HG02870 (cell line): ENCODE results near the gene ERN1.

Experiments
- ATAC-seq: cut with Tn5 transposase; IDR thresholded peaks from one replicate; pipeline ENCODE4 v1.9.1; 2021; ENCODE audit warnings: mild to moderate bottlenecking, moderate library complexity; ENCODE audit not compliant: unreplicated experiment

Gene ERN1

GRCh38 chr17:64006361-64007088 lies 123.4 kb downstream of the ERN1 start:
- ATAC-seq: no peak

DNA sequence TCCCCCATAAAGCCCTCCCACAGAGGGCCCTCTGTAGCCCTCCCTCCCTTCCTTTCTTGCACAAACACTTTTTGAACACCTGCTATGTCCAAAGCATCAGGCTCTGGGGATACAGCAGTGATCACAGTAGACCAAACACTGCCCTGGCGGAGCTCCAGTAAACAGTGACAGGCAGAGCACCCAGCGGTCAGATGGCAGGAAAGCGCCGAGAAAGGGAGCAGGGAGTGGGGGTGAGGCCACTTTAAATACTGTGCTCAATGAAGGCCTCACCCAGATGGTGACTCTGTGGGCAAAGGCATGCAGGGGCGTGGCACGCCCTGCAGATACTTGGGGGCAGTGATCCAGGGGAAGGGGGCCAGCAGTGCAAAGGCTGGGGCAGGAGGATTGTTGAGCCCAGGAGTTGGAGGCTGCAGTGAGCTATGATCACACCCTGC lies 124.2 kb downstream of the ERN1 start:
- no peak for ATAC-seq

- ATAC-seq: no peak
These were observed 124.8 kb downstream of the ERN1 start for GRCh38 chr17:64004903-64005733.

DNA sequence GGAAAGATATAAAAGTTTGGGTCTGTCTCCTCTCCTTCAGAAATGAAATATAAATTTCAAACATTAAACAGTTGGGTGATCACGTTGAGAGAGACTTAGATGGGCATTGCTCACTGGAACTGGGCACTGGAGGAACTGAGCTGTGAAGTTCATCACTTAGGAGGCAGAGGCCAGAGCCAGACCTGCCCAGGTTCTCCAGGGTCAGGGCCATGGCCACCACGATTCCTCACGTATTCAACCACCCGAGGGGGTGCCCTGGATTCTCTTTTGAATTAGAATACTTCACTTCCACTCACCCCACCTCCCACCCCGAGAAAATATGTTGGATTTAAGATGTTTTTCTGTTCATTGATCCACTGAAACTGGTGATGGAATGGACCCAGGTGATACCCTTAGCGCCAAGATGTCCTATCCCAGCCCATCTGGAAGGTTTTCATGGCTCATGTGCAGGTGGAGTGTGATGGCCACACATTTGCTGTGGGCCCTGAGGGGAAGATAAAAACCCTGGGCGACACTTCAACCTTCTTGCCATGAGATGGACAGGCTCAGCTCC lies 125.7 kb downstream of the ERN1 start:
- no peak for ATAC-seq

DNA sequence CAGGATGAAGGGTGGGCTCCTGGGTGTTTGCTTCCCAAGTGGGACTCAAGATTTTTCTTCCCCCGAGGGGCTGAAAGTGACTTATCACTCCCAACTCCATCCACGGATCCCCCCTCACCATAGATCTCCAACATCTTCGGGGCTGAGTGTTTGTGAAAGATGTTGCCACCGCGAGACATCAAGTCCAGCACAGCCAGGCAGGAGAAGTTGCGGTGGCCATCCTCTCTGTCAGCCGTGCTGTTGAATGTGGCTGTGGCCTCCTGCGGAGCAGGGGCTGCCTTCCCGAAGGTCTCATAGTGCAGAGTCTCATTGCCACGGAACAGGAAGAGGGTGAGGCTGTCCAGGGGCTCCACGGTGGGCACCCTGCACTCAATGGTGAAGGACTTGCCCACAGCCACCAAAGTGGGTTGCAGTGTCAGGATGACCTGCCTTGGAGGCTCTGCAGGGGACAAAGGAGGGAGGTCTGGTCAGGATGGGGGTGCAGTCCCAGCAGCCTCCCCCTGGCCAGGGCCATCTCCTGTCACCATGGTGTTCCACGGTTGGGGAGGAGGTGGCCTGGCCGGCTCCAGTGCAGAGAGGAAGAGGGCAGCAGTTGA lies 126.3 kb downstream of the ERN1 start:
- no peak for ATAC-seq

- ATAC-seq: no peak
These were observed 127.1 kb downstream of the ERN1 start for GRCh38 chr17:64002658-64003525.

DNA sequence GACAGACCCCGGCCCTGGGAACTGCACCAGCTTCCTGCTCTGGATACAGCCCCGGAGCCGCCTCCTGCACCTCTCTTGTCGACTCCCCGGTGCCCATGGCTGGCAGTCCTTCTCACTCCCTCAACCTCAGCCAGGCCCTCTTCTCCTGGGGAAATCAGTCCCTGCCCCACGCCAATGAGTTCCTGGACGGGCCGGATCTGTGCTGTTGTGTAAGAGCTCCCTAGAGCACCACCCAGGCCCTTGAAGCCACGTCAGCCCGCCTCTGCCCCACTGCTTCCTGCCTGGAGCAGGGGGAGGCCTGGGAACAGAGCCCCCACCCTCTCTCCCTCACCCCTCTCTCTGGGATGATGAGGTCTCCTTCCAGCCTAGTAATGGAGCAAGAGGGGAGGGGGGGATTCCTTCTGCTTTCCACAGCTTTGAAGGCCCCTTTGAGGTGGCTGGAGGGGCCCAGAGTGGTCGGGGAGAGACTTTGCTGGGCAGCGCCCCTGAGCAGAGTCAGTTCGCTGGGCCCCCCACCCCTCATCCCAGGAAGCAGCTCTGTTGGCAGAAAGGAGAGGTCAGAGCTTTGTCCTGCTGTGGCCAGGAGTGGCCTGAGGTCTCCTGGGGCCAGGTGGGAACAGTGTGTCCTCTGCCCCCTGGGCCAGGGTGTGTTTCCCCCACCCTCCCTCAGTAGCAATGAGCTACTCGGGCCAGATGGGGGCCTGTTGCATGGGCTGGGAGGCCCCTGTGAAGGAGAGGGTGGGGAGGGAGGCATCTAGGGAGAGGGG lies 128.0 kb downstream of the ERN1 start:
- ATAC-seq: no peak

DNA sequence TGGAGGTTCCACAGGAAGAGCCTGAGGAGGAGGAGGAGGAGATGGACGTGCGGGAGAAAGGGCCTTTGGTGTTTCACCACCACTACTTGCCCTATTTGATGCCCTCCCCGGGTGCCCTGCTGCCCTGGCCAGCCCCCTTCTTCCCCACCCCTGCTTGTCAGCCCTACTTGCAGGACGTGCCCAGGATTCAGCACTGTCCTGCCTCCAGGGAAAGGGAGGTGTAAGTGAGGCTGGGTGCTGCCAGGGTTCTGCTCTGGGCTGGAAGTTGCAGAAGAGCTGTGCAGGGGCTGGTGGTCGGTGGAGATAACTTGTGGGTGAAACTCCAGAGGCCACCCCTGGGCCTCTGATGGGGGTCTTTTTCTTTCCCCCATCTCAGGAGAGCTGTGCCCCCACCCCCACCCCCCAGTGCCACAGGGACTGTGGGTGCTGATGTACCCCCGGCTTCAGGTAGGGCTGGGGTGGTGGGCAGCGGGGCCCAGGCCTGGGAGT lies 128.8 kb downstream of the ERN1 start:
- ATAC-seq: no peak

- no peak for ATAC-seq
These were observed 130.0 kb downstream of the ERN1 start for GRCh38 chr17:63999680-64000531.

DNA sequence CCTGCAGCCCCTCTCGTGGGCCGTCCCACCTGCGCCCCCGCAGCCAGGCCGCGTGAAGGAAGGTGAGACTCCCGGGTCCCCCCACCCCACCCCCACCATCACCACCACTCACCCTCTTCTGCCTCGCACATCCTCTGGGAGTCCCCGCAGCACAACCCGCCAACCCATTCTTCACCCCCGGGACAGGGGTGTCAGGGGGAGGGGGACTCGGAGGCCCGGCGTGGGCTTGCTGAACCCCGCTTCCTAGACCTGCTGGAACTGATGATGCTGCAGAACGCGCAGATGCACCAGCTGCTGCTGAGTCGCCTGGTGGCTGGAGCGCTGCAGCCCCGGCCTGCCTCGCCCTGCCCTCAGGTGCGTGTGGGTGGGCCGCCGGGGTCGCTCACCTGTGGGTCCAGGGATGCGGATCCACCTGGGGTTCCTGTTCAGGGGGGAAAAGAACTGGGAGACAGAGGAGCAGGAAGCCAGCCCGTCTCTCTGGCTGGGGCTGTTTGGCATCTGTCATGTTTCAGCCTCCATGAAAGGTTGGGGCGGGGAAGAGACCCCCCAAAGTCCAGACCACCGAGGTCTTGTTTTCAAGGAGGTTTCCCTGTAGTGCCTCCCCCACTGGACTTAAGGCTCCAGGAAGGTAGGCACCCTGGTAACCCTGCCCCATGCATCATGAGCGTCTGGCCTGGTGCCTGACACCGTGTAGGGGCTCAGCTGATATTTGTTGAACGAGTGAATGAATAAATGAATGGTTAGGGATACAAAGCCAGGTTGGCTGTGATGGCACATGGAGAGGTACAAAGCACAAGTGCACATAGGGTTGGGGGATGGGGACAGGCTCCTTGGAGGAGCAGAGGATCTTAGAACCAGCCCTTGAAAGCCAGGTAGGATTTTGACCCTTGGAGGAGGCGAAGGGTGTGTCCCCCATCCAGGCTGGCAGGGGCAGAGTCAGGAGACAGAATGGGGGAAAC lies 130.9 kb downstream of the ERN1 start:
- ATAC-seq: no peak

- peak; percentile 48 for ATAC-seq
These were observed 131.8 kb downstream of the ERN1 start, which contains the start of gene PRR29 for GRCh38 chr17:63998050-63998720. TSS of gene PRR29 (plus strand) at chr17:63998351. CDS start at chr17:63998365, 14 bp downstream.

DNA sequence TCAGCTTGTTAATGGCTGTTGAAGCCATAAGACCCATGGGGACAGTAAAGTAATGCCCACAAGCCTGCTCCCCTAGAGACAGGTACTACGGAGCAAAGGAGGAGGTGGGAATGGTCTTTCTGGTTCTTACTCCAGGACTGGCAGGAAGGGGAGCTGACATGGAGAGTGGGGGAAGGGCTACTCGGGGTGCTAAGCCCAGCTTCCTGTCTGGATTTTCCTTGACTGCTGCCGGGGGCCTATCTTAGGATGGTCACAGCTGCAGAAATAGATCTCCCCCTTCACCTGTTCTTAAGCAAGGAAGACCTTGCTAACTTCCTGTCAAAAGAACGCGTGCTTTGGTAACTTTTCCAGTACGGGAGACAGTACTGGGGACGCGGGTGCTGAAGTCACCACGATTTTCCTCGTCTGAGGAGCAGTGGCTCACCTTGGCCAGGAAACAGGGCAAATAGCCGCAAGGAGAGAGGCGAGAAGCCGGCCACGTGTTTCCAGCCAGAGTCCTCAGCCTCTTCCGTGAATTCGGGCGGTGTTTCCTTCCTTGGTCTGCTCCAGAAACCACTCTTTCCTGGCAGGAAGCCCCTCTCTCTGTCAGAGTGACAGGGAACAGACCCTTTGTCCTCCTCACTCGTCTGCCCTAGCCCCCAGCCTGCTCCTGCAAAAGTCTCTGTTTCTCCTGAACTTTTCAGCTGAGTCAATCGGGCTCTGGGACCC lies 132.4 kb downstream of the ERN1 start:
- ATAC-seq: no peak

- no peak for ATAC-seq
These were observed 133.3 kb downstream of the ERN1 start for GRCh38 chr17:63996430-63997182.

GRCh38 chr17:63995626-63996025 lies 134.3 kb downstream of the ERN1 start:
- no peak for ATAC-seq

DNA sequence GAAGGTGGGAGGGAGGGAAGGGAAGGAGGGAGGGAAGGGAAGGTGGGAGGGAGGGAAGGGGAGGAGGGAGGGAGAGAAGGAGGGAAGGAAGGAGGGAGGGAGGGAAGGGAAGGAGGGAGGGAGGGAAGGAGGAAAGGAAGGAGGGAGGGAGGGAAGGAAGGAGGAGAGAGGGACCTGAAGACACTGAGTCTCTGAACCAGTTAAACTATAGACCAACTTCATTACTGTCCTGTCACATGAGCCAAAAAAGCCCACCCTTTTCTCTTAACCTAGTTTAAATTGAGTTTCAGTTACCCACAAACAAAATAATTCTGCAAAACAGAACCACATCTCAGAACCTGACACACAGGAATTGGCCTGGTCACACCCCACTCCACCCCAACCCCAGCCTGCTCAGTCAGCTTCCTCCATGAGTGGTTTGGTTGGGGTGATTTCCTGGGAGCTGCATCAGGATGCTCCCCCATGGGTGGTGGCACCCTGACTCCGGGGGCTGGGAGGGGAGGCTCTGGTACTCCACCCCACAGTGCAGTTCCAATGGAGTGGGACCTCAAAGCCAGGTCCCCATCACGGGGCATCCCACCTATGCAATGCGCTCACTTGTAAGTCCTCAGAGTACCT lies 136.5 kb downstream of the ERN1 start:
- ATAC-seq: no peak
